Stimulated activated naive CD8-positive, alpha-beta T cell treated with anti-CD3 and anti-CD28 coated beads, Interleukin-15, Interleukin-2, amounts not matched to agents 100 ng/mL and 50 ng/mL, for 24 hours (primary cell): ENCODE results near the gene MRM3.
"Not testable (repeated sequence)": the region's sequence is repeated elsewhere in the genome, so short reads cannot be mapped to it uniquely, and the experiment has no call there.

ENCODE experiments used
- H3K27ac Mint-ChIP-seq: one replicate; pipeline ENCODE4 v1.8.0; 2021; ENCODE audit warnings: mild to moderate bottlenecking, mixed read lengths
- H3K27me3 Mint-ChIP-seq: one replicate; pipeline ENCODE4 v1.8.0; 2021; ENCODE audit warnings: mixed read lengths
- H3K36me3 Mint-ChIP-seq: one replicate; pipeline ENCODE4 v1.8.0; 2021; ENCODE audit warnings: low read depth, mixed read lengths
- H3K4me1 Mint-ChIP-seq: one replicate; pipeline ENCODE4 v1.8.0; 2021; ENCODE audit warnings: low read depth, mixed read lengths
- H3K4me3 Mint-ChIP-seq: one replicate; pipeline ENCODE4 v1.8.0; 2021; ENCODE audit warnings: mild to moderate bottlenecking, mixed read lengths
- H3K9me3 Mint-ChIP-seq: one replicate; pipeline ENCODE4 v1.8.0; 2021; ENCODE audit warnings: mixed read lengths

The MRM3 gene

GRCh38 chr17:814371-814770 lies 32.2 kb downstream of the MRM3 start:
- no peaks in the 10 kb centered on the region for H3K36me3 Mint-ChIP-seq

GRCh38 chr17:819251-819650 lies 37.1 kb downstream of the MRM3 start:
- no peaks in the 10 kb centered on the region for H3K27me3 Mint-ChIP-seq
- H3K36me3 Mint-ChIP-seq, result no peaks in the 10 kb centered on the region
- no peak overlapping the region for H3K27ac Mint-ChIP-seq

More at GRCh38 chr17:814371-814770, 32.2 kb downstream of the MRM3 start:
- Mint-ChIP-seq H3K27ac (no peak overlapping the region), H3K4me1 (no peaks in the 10 kb centered on the region), H3K9me3 (peaks cover 5% of the 10 kb centered on the region), H3K27me3 (peaks cover 7% of the 10 kb centered on the region), H3K4me3 (no peak overlapping the region)

DNA sequence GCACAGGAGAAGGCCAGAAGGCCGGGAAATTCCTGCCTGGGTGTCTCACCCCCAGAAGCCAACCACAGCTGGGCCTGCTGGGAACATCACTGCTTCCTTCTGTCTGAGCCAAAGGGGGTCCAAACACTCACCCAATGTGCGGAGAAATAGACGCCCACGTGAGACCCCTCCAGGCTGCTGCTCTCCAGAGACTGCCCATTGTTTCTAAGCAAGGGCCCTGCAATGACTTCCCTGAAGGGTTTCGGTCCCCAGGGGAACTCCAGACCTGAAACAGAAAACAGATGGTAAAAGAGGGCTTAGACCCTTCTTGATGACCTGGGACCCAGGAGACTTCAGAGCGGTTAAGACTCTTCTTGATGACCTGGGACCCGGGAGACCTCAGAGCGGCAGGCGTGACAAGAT lies 41.3 kb downstream of the MRM3 start:
- H3K4me1 Mint-ChIP-seq, result no peaks in the 10 kb centered on the region
- H3K9me3 Mint-ChIP-seq, result no peaks in the 10 kb centered on the region
- no peaks in the 10 kb centered on the region for H3K27me3 Mint-ChIP-seq
- no peak overlapping the region for H3K4me3 Mint-ChIP-seq
- no peak overlapping the region for H3K27ac Mint-ChIP-seq
- no peaks in the 10 kb centered on the region for H3K36me3 Mint-ChIP-seq

More at GRCh38 chr17:819251-819650, 37.1 kb downstream of the MRM3 start:
- Mint-ChIP-seq H3K9me3 (no peaks in the 10 kb centered on the region), H3K4me1 (no peaks in the 10 kb centered on the region), H3K4me3 (no peak overlapping the region)

GRCh38 chr17:824378-824777 lies 42.2 kb downstream of the MRM3 start:
- H3K27me3 Mint-ChIP-seq, result no peaks in the 10 kb centered on the region
- no peak overlapping the region for H3K4me3 Mint-ChIP-seq
- H3K27ac Mint-ChIP-seq, result no peak overlapping the region
- H3K36me3 Mint-ChIP-seq, result no peaks in the 10 kb centered on the region
- no peaks in the 10 kb centered on the region for H3K4me1 Mint-ChIP-seq
- no peaks in the 10 kb centered on the region for H3K9me3 Mint-ChIP-seq

DNA sequence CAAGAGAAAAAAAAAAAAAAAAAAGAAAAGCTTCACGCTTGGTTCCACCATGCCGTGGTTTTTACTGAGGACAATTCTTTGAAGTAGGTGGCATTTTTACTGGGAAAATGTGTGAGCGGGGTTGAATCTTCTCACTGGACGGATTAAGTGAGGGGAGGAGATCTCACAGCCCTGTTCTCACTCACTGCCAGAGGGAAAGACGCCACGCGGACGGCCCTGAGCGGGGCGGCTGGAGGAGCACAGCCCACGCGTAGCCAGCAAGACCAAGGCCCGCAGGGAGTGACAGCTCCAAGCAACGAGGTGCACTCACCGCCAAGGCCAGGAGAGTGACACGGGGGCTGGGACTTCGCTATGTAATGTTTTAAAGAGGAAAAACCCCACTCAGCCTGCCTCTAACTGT lies 43.1 kb downstream of the MRM3 start:
- H3K27ac Mint-ChIP-seq, result no peak overlapping the region
- no peak overlapping the region for H3K4me3 Mint-ChIP-seq
- no peaks in the 10 kb centered on the region for H3K36me3 Mint-ChIP-seq
- no peaks in the 10 kb centered on the region for H3K4me1 Mint-ChIP-seq
- no peaks in the 10 kb centered on the region for H3K9me3 Mint-ChIP-seq
- no peaks in the 10 kb centered on the region for H3K27me3 Mint-ChIP-seq

DNA sequence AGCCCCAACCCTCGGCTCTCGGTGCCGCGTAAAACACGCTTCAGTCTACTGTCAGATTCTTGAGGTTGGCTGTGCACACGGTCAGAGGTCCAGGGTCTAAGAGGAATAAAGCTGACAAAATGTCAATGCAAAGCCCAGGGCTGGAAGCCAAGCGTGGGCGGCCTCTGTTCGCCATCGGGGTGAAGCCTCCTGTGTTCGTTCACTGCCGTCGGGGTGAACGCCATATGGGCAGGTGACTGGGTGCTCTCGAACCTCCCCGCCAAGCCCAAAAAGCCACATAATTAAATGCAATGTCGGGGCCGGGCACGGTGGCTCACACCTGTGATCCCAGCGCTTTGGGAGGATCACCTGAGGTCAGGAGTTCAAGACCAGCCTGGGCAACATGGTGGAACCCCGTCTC lies 44.6 kb downstream of the MRM3 start:
- H3K4me1 Mint-ChIP-seq, result no peaks in the 10 kb centered on the region
- no peaks in the 10 kb centered on the region for H3K36me3 Mint-ChIP-seq
- H3K27me3 Mint-ChIP-seq, result no peaks in the 10 kb centered on the region
- no peak overlapping the region for H3K4me3 Mint-ChIP-seq
- H3K27ac Mint-ChIP-seq, result no peak overlapping the region
- H3K9me3 Mint-ChIP-seq, result no peaks in the 10 kb centered on the region

- H3K36me3 Mint-ChIP-seq, result no peaks in the 10 kb centered on the region
- no peak overlapping the region for H3K27ac Mint-ChIP-seq
- no peaks in the 10 kb centered on the region for H3K9me3 Mint-ChIP-seq
- no peaks in the 10 kb centered on the region for H3K27me3 Mint-ChIP-seq
- no peaks in the 10 kb centered on the region for H3K4me1 Mint-ChIP-seq
- no peak overlapping the region for H3K4me3 Mint-ChIP-seq
Measured at GRCh38 chr17:828761-829160, 46.6 kb downstream of the MRM3 start.

- not testable (repeated sequence) for H3K9me3 Mint-ChIP-seq
Measured at GRCh38 chr17:829614-830013, 47.5 kb downstream of the MRM3 start.

GRCh38 chr17:830381-830780 lies 48.2 kb downstream of the MRM3 start:
- no peak overlapping the region for H3K4me3 Mint-ChIP-seq
- no peak overlapping the region for H3K27ac Mint-ChIP-seq
- no peaks in the 10 kb centered on the region for H3K4me1 Mint-ChIP-seq
- no peaks in the 10 kb centered on the region for H3K27me3 Mint-ChIP-seq
- H3K9me3 Mint-ChIP-seq, result no peaks in the 10 kb centered on the region
- H3K36me3 Mint-ChIP-seq, result no peaks in the 10 kb centered on the region

More at GRCh38 chr17:829614-830013, 47.5 kb downstream of the MRM3 start:
- H3K27ac Mint-ChIP-seq, H3K4me1 Mint-ChIP-seq, H3K27me3 Mint-ChIP-seq, H3K36me3 Mint-ChIP-seq, H3K4me3 Mint-ChIP-seq: not testable (repeated sequence)

DNA sequence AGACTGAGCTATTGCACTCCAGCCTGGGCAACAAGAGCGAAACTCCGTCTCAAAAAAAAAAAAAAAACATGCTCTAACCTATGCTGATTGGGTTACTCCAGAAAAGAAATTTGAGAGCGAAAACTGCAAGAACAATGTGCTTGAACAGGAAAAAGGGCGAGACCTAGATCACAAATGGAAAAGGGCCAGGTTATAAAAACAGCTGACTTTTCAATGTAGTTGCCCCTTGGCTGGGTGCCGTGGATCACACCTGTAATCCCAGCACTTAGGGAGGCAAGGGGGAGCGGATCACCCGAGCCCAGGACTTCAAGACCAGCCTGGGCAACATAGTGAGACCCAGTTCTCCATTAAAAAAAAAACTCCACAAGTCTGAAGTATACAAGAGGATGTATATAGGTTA lies 48.8 kb downstream of the MRM3 start:
- Mint-ChIP-seq H3K4me3 (no peak overlapping the region), H3K9me3 (no peaks in the 10 kb centered on the region), H3K27ac (no peak overlapping the region), H3K36me3 (no peaks in the 10 kb centered on the region), H3K27me3 (no peaks in the 10 kb centered on the region), H3K4me1 (no peaks in the 10 kb centered on the region)

DNA sequence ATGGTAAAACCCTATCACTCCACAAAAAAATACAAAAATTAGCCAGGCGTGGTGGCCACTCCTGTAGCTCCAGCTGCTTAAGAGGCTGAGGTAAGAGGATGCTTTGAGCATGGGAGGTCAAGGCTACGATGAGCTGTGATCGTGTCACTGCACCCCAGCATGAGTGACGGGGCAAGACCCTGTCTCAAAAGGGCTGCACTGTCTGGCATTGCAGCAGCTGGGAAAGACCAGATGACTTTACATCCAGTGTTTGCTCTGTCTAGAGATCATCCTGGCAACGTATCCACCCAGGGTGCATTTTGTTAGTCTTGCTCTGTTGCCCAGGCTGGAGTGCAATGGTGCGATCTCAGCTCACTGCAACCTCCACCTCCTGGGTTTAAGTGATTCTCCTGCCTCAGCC lies 52.0 kb downstream of the MRM3 start:
- peaks cover 3% of the 10 kb centered on the region for H3K27me3 Mint-ChIP-seq
- no peak overlapping the region for H3K27ac Mint-ChIP-seq
- no peaks in the 10 kb centered on the region for H3K9me3 Mint-ChIP-seq
- no peak overlapping the region for H3K4me3 Mint-ChIP-seq
- no peaks in the 10 kb centered on the region for H3K4me1 Mint-ChIP-seq
- H3K36me3 Mint-ChIP-seq, result no peaks in the 10 kb centered on the region

- no peaks in the 10 kb centered on the region for H3K9me3 Mint-ChIP-seq
- H3K27ac Mint-ChIP-seq, result no peak overlapping the region
- no peaks in the 10 kb centered on the region for H3K4me1 Mint-ChIP-seq
- no peaks in the 10 kb centered on the region for H3K36me3 Mint-ChIP-seq
- H3K27me3 Mint-ChIP-seq, result peaks cover 3% of the 10 kb centered on the region
- no peak overlapping the region for H3K4me3 Mint-ChIP-seq
Measured at GRCh38 chr17:835263-835662, 53.1 kb downstream of the MRM3 start.

DNA sequence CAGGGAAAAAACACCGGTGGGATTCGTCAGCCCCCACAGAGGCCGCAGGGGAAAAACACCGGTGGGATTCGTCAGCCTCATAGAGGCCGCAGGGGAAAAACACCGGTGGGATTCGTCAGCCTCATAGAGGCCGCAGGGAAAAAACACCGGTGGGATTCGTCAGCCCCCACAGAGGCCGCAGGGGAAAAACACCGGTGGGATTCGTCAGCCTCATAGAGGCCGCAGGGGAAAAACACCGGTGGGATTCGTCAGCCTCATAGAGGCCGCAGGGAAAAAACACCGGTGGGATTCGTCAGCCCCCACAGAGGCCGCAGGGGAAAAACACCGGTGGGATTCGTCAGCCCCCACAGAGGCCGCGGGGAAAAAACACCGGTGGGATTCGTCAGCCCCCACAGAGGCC lies 53.6 kb downstream of the MRM3 start:
- H3K27ac Mint-ChIP-seq, H3K27me3 Mint-ChIP-seq, H3K4me3 Mint-ChIP-seq, H3K36me3 Mint-ChIP-seq, H3K9me3 Mint-ChIP-seq, H3K4me1 Mint-ChIP-seq: not testable (repeated sequence)

DNA sequence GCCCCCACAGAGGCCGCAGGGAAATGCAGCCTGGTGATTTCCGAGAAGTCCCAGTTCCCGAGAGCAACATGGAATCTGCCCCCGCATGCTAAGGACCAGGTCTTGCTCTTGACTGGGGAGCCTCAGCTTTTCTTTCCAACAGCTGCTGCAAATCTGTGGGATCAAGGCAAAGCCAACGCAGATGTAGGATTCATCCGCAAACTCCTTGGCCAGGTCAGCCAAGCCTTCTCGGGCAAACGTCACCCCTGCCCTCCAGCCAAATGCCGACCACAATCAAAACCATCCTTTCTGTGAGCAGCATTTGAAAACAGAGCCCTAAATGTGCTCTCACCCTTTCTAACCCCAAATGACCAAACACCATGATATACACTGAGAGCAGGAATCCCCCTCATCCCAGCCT lies 54.0 kb downstream of the MRM3 start:
- no peak overlapping the region for H3K27ac Mint-ChIP-seq

DNA sequence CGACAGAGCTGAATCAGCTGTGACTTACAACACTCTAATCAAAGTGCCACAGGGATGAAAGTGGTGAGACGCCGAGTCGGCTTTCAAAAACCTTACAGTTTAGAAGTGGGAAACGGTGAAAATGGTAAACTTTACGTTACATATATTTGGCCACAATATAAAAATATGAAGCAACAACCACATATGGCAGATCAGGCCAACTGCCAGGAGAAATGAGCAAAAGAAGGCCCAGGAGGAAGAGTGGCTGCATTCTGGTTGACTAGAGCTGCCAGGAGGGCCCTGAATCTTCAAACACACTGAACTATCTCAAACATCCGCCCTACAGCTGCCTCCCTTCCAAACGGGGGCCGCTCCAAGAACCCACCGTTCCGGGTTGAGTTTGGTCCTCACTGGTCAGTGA lies 56.3 kb downstream of the MRM3 start:
- H3K4me3 Mint-ChIP-seq, result no peak overlapping the region
- no peak overlapping the region for H3K27ac Mint-ChIP-seq
- no peaks in the 10 kb centered on the region for H3K4me1 Mint-ChIP-seq
- H3K36me3 Mint-ChIP-seq, result no peaks in the 10 kb centered on the region
- H3K9me3 Mint-ChIP-seq, result no peaks in the 10 kb centered on the region
- H3K27me3 Mint-ChIP-seq, result peaks cover 9% of the 10 kb centered on the region

More for the DNA sequence above, 54.0 kb downstream of the MRM3 start:
- Mint-ChIP-seq H3K4me1 (no peaks in the 10 kb centered on the region), H3K4me3 (no peak overlapping the region), H3K27me3 (peaks cover 3% of the 10 kb centered on the region), H3K36me3 (no peaks in the 10 kb centered on the region), H3K9me3 (no peaks in the 10 kb centered on the region)

GRCh38 chr17:841313-841712 lies 59.2 kb downstream of the MRM3 start:
- Mint-ChIP-seq H3K9me3 (no peaks in the 10 kb centered on the region), H3K27me3 (peaks cover 21% of the 10 kb centered on the region), H3K36me3 (no peaks in the 10 kb centered on the region), H3K4me1 (no peaks in the 10 kb centered on the region), H3K27ac (no peak overlapping the region), H3K4me3 (no peak overlapping the region)
